ENCODE data around the gene TMEM132A.

DNA sequence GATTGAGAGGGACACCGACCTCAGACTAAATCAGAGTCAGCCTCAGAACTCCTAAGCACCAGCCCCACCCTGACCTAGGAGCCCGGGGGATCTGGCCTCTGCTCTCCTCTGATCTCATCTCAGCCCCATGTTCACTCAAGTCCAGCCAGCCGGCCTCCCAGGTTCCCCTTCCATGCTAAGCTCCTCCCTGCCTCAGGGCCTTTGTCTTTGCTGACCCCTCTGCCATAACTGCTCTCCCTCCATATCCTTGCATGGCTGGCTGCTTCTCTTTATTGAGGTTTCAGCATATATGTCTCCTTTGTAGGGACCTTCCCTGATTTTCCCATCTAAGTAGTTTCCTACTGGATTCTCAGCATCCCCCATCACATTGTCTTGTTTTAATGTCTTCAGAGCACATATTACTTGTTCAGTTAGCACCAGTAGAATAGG, 28.5 kb downstream of the TMEM132A start:
- TF ChIP-seq, protein P1, sequence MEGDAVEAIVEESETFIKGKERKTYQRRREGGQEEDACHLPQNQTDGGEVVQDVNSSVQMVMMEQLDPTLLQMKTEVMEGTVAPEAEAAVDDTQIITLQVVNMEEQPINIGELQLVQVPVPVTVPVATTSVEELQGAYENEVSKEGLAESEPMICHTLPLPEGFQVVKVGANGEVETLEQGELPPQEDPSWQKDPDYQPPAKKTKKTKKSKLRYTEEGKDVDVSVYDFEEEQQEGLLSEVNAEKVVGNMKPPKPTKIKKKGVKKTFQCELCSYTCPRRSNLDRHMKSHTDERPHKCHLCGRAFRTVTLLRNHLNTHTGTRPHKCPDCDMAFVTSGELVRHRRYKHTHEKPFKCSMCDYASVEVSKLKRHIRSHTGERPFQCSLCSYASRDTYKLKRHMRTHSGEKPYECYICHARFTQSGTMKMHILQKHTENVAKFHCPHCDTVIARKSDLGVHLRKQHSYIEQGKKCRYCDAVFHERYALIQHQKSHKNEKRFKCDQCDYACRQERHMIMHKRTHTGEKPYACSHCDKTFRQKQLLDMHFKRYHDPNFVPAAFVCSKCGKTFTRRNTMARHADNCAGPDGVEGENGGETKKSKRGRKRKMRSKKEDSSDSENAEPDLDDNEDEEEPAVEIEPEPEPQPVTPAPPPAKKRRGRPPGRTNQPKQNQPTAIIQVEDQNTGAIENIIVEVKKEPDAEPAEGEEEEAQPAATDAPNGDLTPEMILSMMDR (IDR thresholded peaks at IDR 0.05) = no peak
- no peak for TF ChIP-seq POLR2A (IDR thresholded peaks at IDR 0.05)

Data from esophagus squamous epithelium (tissue), 4 donors.